H9 (cell line): ENCODE measurements around the gene PTPRQ. TPM values are rescaled to one million over a fixed set of nuclear protein-coding genes. Genes with fewer than 3 reads are reported as not detected.

Experiments
- DNase-seq: peaks from one replicate; pipeline ENCODE4 v3.0.0-alpha.2; 2017
- H2AFZ ChIP-seq: one replicate; pipeline ENCODE4 v1.6.1; 2013; ENCODE audit warnings: mild to moderate bottlenecking, low read length, control low read depth, moderate library complexity
- H2AK5ac ChIP-seq: 2 replicates; pipeline ENCODE4 v1.6.1; 2013; ENCODE audit warnings: low read length, control low read depth, mixed read lengths; ENCODE audit not compliant: insufficient read length
- H2BK120ac ChIP-seq: one replicate; pipeline ENCODE4 v1.6.1; 2013; ENCODE audit warnings: low read depth, mild to moderate bottlenecking, low read length, control low read depth, inconsistent platforms; ENCODE audit not compliant: poor library complexity, severe bottlenecking
- H2BK12ac ChIP-seq: 2 replicates; pipeline ENCODE4 v1.6.1; 2013; ENCODE audit warnings: low read length, control low read depth, mixed read lengths, low read depth; ENCODE audit not compliant: insufficient read length
- H2BK15ac ChIP-seq: 2 replicates; pipeline ENCODE4 v1.6.1; 2013; ENCODE audit warnings: low read depth, low read length, control low read depth
- H2BK20ac ChIP-seq: one replicate; pipeline ENCODE4 v1.6.1; 2013; ENCODE audit warnings: low read depth, mild to moderate bottlenecking, low read length, control low read depth, inconsistent platforms; ENCODE audit not compliant: poor library complexity, severe bottlenecking
- H2BK5ac ChIP-seq: 2 replicates; pipeline ENCODE4 v1.6.1; 2013; ENCODE audit warnings: low read length, control low read depth, mixed read lengths; ENCODE audit not compliant: insufficient read length
- H3K14ac ChIP-seq: 2 replicates; pipeline ENCODE4 v1.6.1; 2013; ENCODE audit warnings: low read length, control low read depth; ENCODE audit not compliant: insufficient read depth
- H3K18ac ChIP-seq: 2 replicates; pipeline ENCODE4 v1.6.1; 2013; ENCODE audit warnings: low read depth, mild to moderate bottlenecking, mixed read lengths, low read length, control low read depth; ENCODE audit not compliant: insufficient read length
- H3K23ac ChIP-seq: 2 replicates; pipeline ENCODE4 v1.6.1; 2013; ENCODE audit warnings: low read length, control low read depth, mixed read lengths, low read depth; ENCODE audit not compliant: insufficient read length
- H3K23me2 ChIP-seq: 2 replicates; pipeline ENCODE4 v1.6.1; 2013; ENCODE audit warnings: low read depth, mild to moderate bottlenecking, mixed read lengths, low read length, control low read depth; ENCODE audit not compliant: insufficient read length, poor library complexity, severe bottlenecking
- H3K27ac ChIP-seq: 2 replicates; pipeline ENCODE4 v1.5.1; 2013; ENCODE audit warnings: low read length, control low read depth, mixed read lengths, low read depth; ENCODE audit not compliant: insufficient read length
- H3K27me3 ChIP-seq: 2 replicates; pipeline ENCODE4 v1.6.1; 2013; ENCODE audit warnings: low read length, control low read depth, inconsistent platforms; ENCODE audit not compliant: insufficient read depth
- H3K4ac ChIP-seq: 2 replicates; pipeline ENCODE4 v1.6.1; 2013; ENCODE audit warnings: low read depth, mild to moderate bottlenecking, control low read depth, inconsistent platforms, low read length, moderate library complexity
- H3K4me1 ChIP-seq: 2 replicates; pipeline ENCODE4 v1.6.1; 2013; ENCODE audit warnings: low read length, control low read depth, inconsistent platforms; ENCODE audit not compliant: insufficient read depth
- H3K4me2 ChIP-seq: 2 replicates; pipeline ENCODE4 v1.6.1; 2013; ENCODE audit warnings: low read length, control low read depth, mixed read lengths; ENCODE audit not compliant: insufficient read length, insufficient read depth
- H3K56ac ChIP-seq: 2 replicates; pipeline ENCODE4 v1.6.1; 2013; ENCODE audit warnings: low read depth, mild to moderate bottlenecking, mixed read lengths, low read length, control low read depth; ENCODE audit not compliant: insufficient read length
- H3K79me1 ChIP-seq: 2 replicates; pipeline ENCODE4 v1.6.1; 2013; ENCODE audit warnings: low read depth, mild to moderate bottlenecking, moderate library complexity, low read length, control low read depth, inconsistent platforms; ENCODE audit not compliant: insufficient read depth, poor library complexity, severe bottlenecking
- H3K79me2 ChIP-seq: 2 replicates; pipeline ENCODE4 v1.6.1; 2013; ENCODE audit warnings: low read length, control low read depth, inconsistent platforms; ENCODE audit not compliant: insufficient read depth
- H3K9ac ChIP-seq: 2 replicates; pipeline ENCODE4 v1.6.1; 2013; ENCODE audit warnings: low read length, control low read depth, mixed read lengths; ENCODE audit not compliant: insufficient read length; ENCODE audit errors: extremely low read depth
- H3K9me3 ChIP-seq: one replicate; pipeline ENCODE4 v1.6.1; 2013; ENCODE audit warnings: low read depth, low read length, inconsistent platforms; ENCODE audit not compliant: control insufficient read depth
- H3T11ph ChIP-seq: one replicate; pipeline ENCODE4 v1.6.1; 2013; ENCODE audit warnings: mild to moderate bottlenecking, low read length, control low read depth, inconsistent platforms
- H4K20me1 ChIP-seq: one replicate; pipeline ENCODE4 v1.6.1; 2013; ENCODE audit not compliant: control insufficient read depth, insufficient read length, insufficient read depth
- H4K5ac ChIP-seq: 2 replicates; pipeline ENCODE4 v1.6.1; 2013; ENCODE audit warnings: low read depth, mild to moderate bottlenecking, mixed read lengths, low read length, control low read depth; ENCODE audit not compliant: insufficient read length
- H4K8ac ChIP-seq: replicated peaks from 2 replicates; pipeline ENCODE4 v1.6.1; 2013; ENCODE audit warnings: low read length, control low read depth, mixed read lengths, low read depth; ENCODE audit not compliant: insufficient read length
- H4K91ac ChIP-seq: 2 replicates; pipeline ENCODE4 v1.6.1; 2013; ENCODE audit warnings: low read depth, mild to moderate bottlenecking, moderate library complexity, mixed read lengths, low read length, control low read depth; ENCODE audit not compliant: insufficient read length
- H3K27ac Mint-ChIP-seq, 3 experiments: 2 replicates in 2 of 3; 3 replicates in 1 of 3; pipeline ENCODE4 v1.8.0; 2020 to 2021; ENCODE audit warnings: mixed read lengths in 3 of 3, mild to moderate bottlenecking in 1 of 3, moderate library complexity in 1 of 3
- H3K27me3 Mint-ChIP-seq: 2 replicates; pipeline ENCODE4 v1.8.0; 2021; ENCODE audit warnings: low read depth, mild to moderate bottlenecking, moderate library complexity, mixed read lengths
- H3K36me3 Mint-ChIP-seq, 3 experiments: 2 replicates in 2 of 3; 3 replicates in 1 of 3; pipeline ENCODE4 v1.8.0; 2020 to 2021; ENCODE audit warnings: low read depth in 3 of 3, mixed read lengths in 3 of 3; ENCODE audit not compliant: insufficient read depth in 1 of 3
- H3K4me1 Mint-ChIP-seq, 2 experiments: 2 replicates each; pipeline ENCODE4 v1.8.0; 2020; ENCODE audit warnings: mixed read lengths in 2 of 2
- H3K4me3 Mint-ChIP-seq, 2 experiments: 2 replicates in 1 of 2; 3 replicates in 1 of 2; pipeline ENCODE4 v1.8.0; 2020 to 2021; ENCODE audit warnings: mild to moderate bottlenecking in 2 of 2, mixed read lengths in 2 of 2, moderate library complexity in 1 of 2
- H3K9me3 Mint-ChIP-seq, 2 experiments: 2 replicates in 1 of 2; 3 replicates in 1 of 2; pipeline ENCODE4 v1.8.0; 2020; ENCODE audit warnings: mild to moderate bottlenecking in 2 of 2, mixed read lengths in 2 of 2, moderate library complexity in 1 of 2
- CTCF ChIP-seq: fragments of 200-600 bp; sonication (generic); conservative IDR thresholded peaks from 3 replicates; pipeline ENCODE4 v1.8.0; 2021; ENCODE audit warnings: antibody characterized with exemption, mild to moderate bottlenecking
- WGBS: extraction: QIAGEN DNeasy Blood & Tissue Kit; methylation state at CpG from one replicate; pipeline ENCODE4 v1.1.7; 2013; ENCODE audit warnings: missing lambda C conversion rate, low lambda C conversion rate, mixed read lengths; ENCODE audit not compliant: insufficient read length; ENCODE audit errors: extremely low coverage; 5-methylcytosine and 5-hydroxymethylcytosine counted together
- total RNA-seq: library from RNA; stranded (reverse); gene quantifications from 2 replicates; pipeline ENCODE4 v1.2.1, GENCODE V29; 2021

Gene PTPRQ
- total RNA-seq, 1 experiment from 2014 or later, result not detected

- Histone ChIP-seq H3K18ac (no peak overlapping the region), H3K23ac (no peak overlapping the region), H3K4me2 (peak overlapping the region; percentile 94), H2BK12ac (no peak overlapping the region), H3K79me1 (no peaks in the 10 kb centered on the region), H4K8ac (no peak overlapping the region), H3K14ac (no peak overlapping the region), H2BK5ac (no peak overlapping the region), H3K23me2 (peaks cover 18% of the 10 kb centered on the region), H2BK120ac (no peak overlapping the region), H2AK5ac (no peak overlapping the region), H2AFZ (no peak overlapping the region), H3T11ph (no peak overlapping the region), H3K27ac (no peak overlapping the region), H3K4ac (no peak overlapping the region), H3K9ac (no peak overlapping the region), H3K79me2 (no peaks in the 10 kb centered on the region), H4K5ac (no peak overlapping the region), H4K91ac (no peak overlapping the region), H3K56ac (no peak overlapping the region), H4K20me1 (no peaks in the 10 kb centered on the region), H3K9me3 (no peaks in the 10 kb centered on the region), H2BK15ac (no peak overlapping the region), H3K27me3 (peaks cover 54% of the 10 kb centered on the region), H2BK20ac (no peak overlapping the region), H3K4me1 (peaks cover 2% of the 10 kb centered on the region)
- DNase-seq, result no peak
- peak overlapping the region; percentile 62 to 81 for H3K4me3 Mint-ChIP-seq
- peaks cover 50 to 56% of the 10 kb centered on the region in 2 experiments for H3K4me1 Mint-ChIP-seq
- H3K27ac Mint-ChIP-seq, result no peak overlapping the region
- no peaks in the 10 kb centered on the region; a peak in 1 of 5 replicates for H3K9me3 Mint-ChIP-seq
- no peak for TF ChIP-seq CTCF
- peaks cover 97% of the 10 kb centered on the region for H3K27me3 Mint-ChIP-seq
- WGBS, result no CpG with 5 or more reads among the region's 21 CpGs
- H3K36me3 Mint-ChIP-seq, result no peaks in the 10 kb centered on the region
Measured at GRCh38 chr12:80707830-80708258, 263.8 kb downstream of the PTPRQ start.
